Activated CD4-positive, alpha-beta memory T cell treated with anti-CD3 and anti-CD28 coated beads, Interleukin-2, amount 10 ng/mL, durations not matched to agents 7 days and 5 days (primary cell): Measurements from ENCODE around the gene JMJD8. TPM values are rescaled to one million over a fixed set of nuclear protein-coding genes. Genes with fewer than 3 reads are reported as not detected.

Experiments used
- CTCF ChIA-PET: fragments of 350-600 bp; sonication (Branson Sonifier 250); formaldehyde crosslinking; loops from one replicate; lab custom pipeline; 2021; ENCODE audit warnings: antibody characterized with exemption, inconsistent platforms; lab: Charles Lee
- POLR2A ChIA-PET: fragments of 350-600 bp; sonication (Branson Sonifier 250); formaldehyde crosslinking; loops from one replicate; lab custom pipeline; 2021; ENCODE audit warnings: antibody characterized with exemption; lab: Charles Lee
- DNase-seq: peaks from one replicate; pipeline ENCODE4 v3.0.0-alpha.2; 2020
- H3K27ac Mint-ChIP-seq: one replicate; pipeline ENCODE4 v1.8.0; 2021; ENCODE audit warnings: mild to moderate bottlenecking, mixed read lengths
- H3K27me3 Mint-ChIP-seq: one replicate; pipeline ENCODE4 v1.8.0; 2021; ENCODE audit warnings: mixed read lengths
- H3K36me3 Mint-ChIP-seq: one replicate; pipeline ENCODE4 v1.8.0; 2021; ENCODE audit warnings: low read depth, mixed read lengths
- H3K4me1 Mint-ChIP-seq: one replicate; pipeline ENCODE4 v1.8.0; 2021; ENCODE audit warnings: mixed read lengths
- H3K4me3 Mint-ChIP-seq: one replicate; pipeline ENCODE4 v1.8.0; 2021; ENCODE audit warnings: mild to moderate bottlenecking, mixed read lengths
- H3K9me3 Mint-ChIP-seq: one replicate; pipeline ENCODE4 v1.8.0; 2021; ENCODE audit warnings: mixed read lengths
- total RNA-seq, 2 experiments: library from RNA; stranded (reverse); gene quantifications; one replicate each; pipeline ENCODE4 v1.2.3, GENCODE V29; 2021

Gene JMJD8
- total RNA-seq, 2 experiments from 2014 or later = 27.1 to 27.2 TPM

DNA sequence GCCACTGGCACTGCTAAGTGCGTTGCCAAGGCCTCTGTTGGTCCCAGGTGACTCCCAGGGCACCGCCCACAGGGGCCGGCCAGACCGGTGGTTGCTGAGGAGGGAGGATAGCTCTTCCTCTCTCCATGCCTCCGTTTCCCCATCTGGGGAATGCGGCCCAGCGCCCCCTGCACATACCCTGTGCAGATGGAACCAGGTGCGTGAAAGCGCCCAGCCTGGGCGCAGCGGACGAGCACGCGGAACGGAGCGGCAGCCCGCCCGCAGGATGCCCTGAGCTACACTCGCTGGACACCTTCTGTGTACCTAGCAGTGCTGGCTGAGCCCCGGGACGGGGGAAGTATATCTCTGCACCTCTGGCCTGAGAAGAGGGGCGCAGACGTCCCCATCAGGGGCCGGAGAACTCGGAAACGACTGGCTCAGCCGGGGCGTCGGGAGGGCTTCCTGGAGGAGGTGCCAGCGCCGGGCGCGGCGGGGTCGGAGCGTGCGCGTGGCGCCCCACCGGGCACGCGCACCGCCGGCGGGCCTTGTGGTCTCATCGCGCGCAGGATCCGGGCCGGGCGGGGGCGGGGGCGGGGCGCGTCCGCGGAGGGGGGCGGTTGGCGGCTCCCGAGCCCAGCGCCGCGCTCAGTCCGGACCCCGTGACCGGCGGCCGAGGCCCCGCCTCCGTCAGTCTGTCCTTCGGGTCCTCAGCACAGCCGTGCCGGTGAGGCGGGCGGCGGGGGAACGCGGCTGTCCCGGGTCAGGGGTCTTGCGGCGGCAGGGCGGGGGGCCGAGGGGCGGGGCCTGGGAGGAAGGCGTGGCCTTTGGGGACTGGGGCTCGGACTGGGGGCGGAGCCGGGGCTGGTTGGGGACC, 42.5 kb upstream of the JMJD8 start, which contains the start of the genes CCDC78 and HAGHL:
TSS of gene CCDC78 (minus strand) at position 6 of the 853 bp plus-strand sequence. CDS start 76 bp downstream, outside the sequence.
TSS of gene HAGHL (plus strand) at position 669 of the 853 bp plus-strand sequence. CDS start 404 bp downstream, outside the sequence.
- peak; percentile 65 for DNase-seq
- H3K27me3 Mint-ChIP-seq = no peaks in the 10 kb centered on the region
- no peak within 1 kb of the TSS for H3K27ac Mint-ChIP-seq
- ChIA-PET POLR2A (interaction anchor here (0.7 to 2.5 kb wide), 5 partner anchors 10 to 36 kb away, joined by 3 to 15 read pairs (median 7); partner anchors contain the start of genes CIAO3 and METRN), CTCF (interaction anchor here (1.5 to 1.8 kb wide), 3 partner anchors 14 to 24 kb away, joined by 3 to 12 read pairs (median 4); no protein-coding TSS in a partner anchor)
- H3K9me3 Mint-ChIP-seq = no peaks in the 10 kb centered on the region
- peak within 1 kb of the TSS; percentile 56 for H3K4me3 Mint-ChIP-seq
- no peaks in the 10 kb centered on the region for H3K36me3 Mint-ChIP-seq
- H3K4me1 Mint-ChIP-seq = peaks cover 3% of the 10 kb centered on the region

DNA sequence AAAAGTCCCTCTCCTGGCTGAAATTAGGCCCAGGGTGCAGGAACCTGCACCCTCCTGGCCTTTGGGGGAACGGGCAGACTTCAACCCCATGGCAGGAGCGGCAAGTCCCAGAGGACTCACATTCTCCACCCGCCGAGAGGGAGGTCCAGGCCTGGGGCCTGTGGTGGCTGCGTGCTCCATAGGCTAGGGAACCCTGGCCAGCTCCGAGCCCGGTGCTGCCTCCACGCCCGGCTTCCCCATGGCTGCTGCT, 42.0 kb upstream of the JMJD8 start:
- H3K4me3 Mint-ChIP-seq = no peak overlapping the region
- ChIA-PET POLR2A (interaction anchor here (0.7 to 2.3 kb wide), 3 partner anchors 10 to 37 kb away, joined by 3 to 15 read pairs (median 3); partner anchors contain the start of gene METRN), CTCF (interaction anchor here (1.8 to 2.2 kb wide), 2 partner anchors 10 to 13 kb away, joined by 8 to 12 read pairs; no protein-coding TSS in a partner anchor)
- H3K4me1 Mint-ChIP-seq = peaks cover 3% of the 10 kb centered on the region
- no peak overlapping the region for H3K27ac Mint-ChIP-seq
- no peaks in the 10 kb centered on the region for H3K27me3 Mint-ChIP-seq
- no peak for DNase-seq
- no peaks in the 10 kb centered on the region for H3K36me3 Mint-ChIP-seq
- no peaks in the 10 kb centered on the region for H3K9me3 Mint-ChIP-seq

DNA sequence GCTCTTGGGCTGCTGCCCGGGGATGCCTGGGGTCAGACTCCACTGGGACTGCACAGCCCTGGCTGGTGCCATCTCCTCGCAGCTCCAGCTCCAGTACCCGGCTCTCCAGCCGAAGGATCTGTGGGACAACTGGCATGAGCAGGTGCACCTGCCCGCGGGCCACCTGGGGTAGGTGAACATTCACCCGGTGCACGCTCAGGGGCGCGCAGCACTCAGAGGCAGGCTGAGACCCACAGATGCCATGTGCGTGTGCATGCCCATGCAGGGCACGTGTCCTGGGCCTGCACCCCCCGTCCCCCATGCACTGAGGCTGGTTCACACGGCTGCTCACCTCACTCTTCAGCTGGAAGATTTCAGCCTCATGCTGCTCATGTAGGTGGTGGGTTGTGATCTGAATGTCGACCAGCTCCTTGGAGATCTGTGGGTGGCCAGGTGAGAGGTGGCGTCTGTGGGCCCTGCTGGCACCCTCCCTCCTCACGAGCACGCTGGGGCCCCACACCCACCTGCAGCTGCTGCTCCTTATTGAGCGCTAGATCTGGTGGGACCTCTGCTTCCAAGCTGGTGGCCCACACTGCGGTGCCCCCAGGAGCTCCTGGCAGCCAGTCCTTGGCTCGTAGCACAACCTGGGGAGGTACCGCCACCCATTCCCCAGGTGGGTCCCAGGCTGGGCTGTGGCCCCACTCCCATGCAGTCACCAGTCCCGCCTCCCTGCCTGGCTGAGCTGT, 41.5 kb upstream of the JMJD8 start:
- Mint-ChIP-seq H3K36me3 (no peaks in the 10 kb centered on the region), H3K4me1 (peaks cover 4% of the 10 kb centered on the region), H3K9me3 (no peaks in the 10 kb centered on the region), H3K27me3 (no peaks in the 10 kb centered on the region), H3K4me3 (no peak overlapping the region), H3K27ac (no peak overlapping the region)
- CTCF ChIA-PET = interaction anchor here (1.8 to 2.2 kb wide), 2 partner anchors 10 to 13 kb away, joined by 8 to 12 read pairs; no protein-coding TSS in a partner anchor
- POLR2A ChIA-PET = interaction anchor here (0.7 to 2.3 kb wide), 4 partner anchors 10 to 36 kb away, joined by 3 to 15 read pairs (median 4); partner anchors contain the start of genes CIAO3 and METRN
- no peak for DNase-seq

DNA sequence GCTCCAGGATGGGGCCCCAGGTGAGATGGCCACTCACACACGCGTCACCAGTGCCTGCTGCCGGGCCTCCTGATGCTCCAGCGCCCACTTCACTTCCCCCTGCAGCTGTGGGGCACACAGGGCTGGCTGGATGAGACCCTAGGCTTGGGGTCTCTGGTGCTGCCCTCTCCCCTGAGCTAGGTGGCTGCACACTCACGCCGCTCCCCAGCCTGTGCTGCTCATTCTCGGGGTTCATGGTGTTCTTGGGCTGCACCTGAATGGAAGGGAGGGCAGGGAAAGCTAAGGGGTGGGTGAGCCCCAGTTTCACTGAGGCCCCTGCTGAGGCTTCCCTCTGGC, 40.9 kb upstream of the JMJD8 start:
- Mint-ChIP-seq H3K27ac (no peak overlapping the region), H3K36me3 (no peaks in the 10 kb centered on the region), H3K27me3 (no peaks in the 10 kb centered on the region), H3K9me3 (no peaks in the 10 kb centered on the region), H3K4me3 (no peak overlapping the region), H3K4me1 (peaks cover 10% of the 10 kb centered on the region)
- CTCF ChIA-PET = interaction anchor here (1.8 to 2.2 kb wide), 2 partner anchors 11 to 12 kb away, joined by 8 to 12 read pairs; no protein-coding TSS in a partner anchor
- DNase-seq = no peak
- POLR2A ChIA-PET = interaction anchor here (1.3 to 2.3 kb wide), 4 partner anchors 9 to 35 kb away, joined by 3 to 15 read pairs (median 5); partner anchors contain the start of genes CIAO3 and METRN

DNA sequence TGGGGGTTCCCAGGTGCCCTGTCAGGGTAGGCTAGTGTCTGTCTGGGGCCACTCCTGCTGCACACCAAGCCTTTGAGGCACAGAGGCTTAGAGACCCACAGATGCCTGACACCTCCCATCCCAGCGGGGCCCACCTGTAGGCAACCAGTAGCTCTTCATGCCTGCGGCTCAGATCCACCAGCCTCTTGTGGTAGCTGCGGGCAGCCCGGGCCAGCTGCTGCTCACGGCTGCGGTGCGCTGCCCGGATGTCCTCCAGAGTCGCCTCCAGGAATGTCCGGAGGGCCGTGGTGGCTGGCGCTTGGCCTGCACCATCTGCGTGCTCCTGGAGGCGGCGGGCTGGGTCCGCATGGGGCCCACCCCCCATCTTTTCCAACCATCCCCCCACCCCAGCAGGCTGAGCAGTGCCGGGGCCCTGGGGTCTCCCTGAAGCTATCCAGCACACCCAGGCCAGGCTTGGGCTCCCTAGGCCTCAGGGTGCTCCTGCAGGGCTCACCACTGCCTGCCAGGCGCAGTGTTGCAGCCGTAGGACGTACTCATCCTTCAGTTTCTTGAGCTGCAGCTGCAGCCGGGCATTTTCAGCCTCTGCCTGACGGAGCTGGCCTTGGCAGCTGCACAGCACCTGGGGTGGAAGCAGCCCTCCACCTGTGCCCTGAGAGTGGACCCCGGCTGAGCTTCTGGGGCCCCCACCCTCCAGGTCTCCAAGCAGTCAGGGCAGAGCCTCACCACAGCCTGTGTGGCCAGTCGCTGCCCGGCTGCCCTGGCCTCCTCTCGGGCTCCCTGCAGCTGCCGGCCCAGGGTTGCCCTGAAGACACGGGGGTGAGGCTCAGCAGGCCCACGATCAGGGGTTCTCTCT, 40.3 kb upstream of the JMJD8 start:
- no peaks in the 10 kb centered on the region for H3K9me3 Mint-ChIP-seq
- no peaks in the 10 kb centered on the region for H3K36me3 Mint-ChIP-seq
- no peak for DNase-seq
- no peak overlapping the region for H3K27ac Mint-ChIP-seq
- ChIA-PET CTCF (interaction anchor here (2.2 kb wide), 1 partner anchor 12 kb away, joined by 8 read pairs; no protein-coding TSS in a partner anchor), POLR2A (interaction anchor here (1.5 to 3.4 kb wide), 4 partner anchors 9 to 16 kb away, joined by 5 to 15 read pairs (median 8); partner anchors contain the start of genes CIAO3 and METRN)
- H3K4me3 Mint-ChIP-seq = no peak overlapping the region
- no peaks in the 10 kb centered on the region for H3K27me3 Mint-ChIP-seq
- H3K4me1 Mint-ChIP-seq = peaks cover 14% of the 10 kb centered on the region

DNA sequence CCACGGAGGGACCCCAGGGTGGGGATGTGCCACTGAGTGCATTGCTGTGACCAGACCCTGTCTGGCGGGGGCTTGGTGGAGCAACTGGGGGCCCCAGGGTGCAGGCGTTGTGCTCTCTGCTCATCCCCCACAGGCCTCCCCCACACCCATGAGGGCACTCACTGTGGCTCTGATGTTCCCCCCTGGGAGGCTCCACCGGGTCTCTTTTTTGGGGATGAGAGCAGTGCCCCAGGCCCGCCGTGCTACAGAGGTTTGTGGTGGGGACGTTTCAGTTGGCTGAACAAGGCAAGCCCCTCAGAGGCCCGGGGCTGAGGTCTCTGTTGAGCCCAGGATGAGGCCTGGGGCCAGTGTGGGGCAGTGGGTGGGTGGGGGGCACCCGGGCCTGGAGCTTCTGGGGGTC, 39.6 kb upstream of the JMJD8 start:
- Mint-ChIP-seq H3K9me3 (no peaks in the 10 kb centered on the region), H3K27ac (no peak overlapping the region), H3K4me3 (no peak overlapping the region), H3K27me3 (peaks cover 2% of the 10 kb centered on the region), H3K4me1 (peaks cover 19% of the 10 kb centered on the region), H3K36me3 (no peaks in the 10 kb centered on the region)
- ChIA-PET CTCF (no interaction called here), POLR2A (interaction anchor here (0.9 to 3.4 kb wide), 3 partner anchors 12 to 65 kb away, joined by 4 to 10 read pairs (median 5); partner anchors contain the start of genes CHTF18, CIAO3 and RPUSD1)
- no peak for DNase-seq

DNA sequence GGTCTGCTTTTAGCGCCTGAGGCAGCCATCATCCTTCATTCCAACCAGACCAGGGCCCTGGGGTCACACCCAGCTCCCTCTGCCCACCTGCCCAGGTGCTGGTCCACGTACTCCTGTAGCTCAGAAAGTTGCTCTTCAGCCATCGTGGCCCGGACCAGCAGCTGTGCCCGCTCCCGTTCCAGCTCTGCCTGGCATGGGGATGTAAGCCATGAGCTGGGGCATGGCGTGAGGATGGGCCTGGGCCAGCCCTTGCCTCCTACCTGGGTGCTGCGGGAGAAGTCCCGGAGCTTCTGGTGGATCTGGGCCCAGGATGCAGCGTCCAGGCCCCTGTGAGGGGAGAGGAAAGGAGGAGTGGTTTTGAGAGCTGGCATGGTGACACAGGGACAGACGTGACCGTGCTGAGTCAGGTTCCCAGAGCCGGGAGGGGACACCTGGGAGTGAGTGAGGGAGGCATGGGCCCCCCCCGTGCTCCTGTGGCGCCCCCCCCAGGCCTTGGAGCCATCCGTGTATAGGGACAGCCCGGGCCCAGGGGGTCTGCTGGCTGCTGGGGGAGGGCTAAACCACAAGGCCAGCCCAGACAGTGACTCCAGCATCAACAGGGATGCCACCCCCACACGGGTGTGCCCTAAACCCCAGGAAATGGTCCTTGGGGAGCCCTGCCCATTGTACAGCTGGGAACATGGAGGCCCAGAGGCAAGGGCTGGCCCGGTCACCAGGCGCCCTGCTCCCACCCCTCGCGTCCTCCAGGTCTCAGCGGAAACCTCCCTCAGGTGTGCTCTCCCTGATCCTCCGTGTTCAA, 38.9 kb upstream of the JMJD8 start:
- no peak for DNase-seq
- CTCF ChIA-PET = no interaction called here
- Mint-ChIP-seq H3K36me3 (no peaks in the 10 kb centered on the region), H3K4me3 (no peak overlapping the region), H3K27ac (no peak overlapping the region), H3K4me1 (peaks cover 19% of the 10 kb centered on the region), H3K27me3 (peaks cover 2% of the 10 kb centered on the region), H3K9me3 (no peaks in the 10 kb centered on the region)
- POLR2A ChIA-PET = interaction anchor here (0.9 to 3.4 kb wide), 2 partner anchors 18 to 65 kb away, joined by 4 to 10 read pairs; partner anchors contain the start of genes CHTF18, CIAO3 and RPUSD1

DNA sequence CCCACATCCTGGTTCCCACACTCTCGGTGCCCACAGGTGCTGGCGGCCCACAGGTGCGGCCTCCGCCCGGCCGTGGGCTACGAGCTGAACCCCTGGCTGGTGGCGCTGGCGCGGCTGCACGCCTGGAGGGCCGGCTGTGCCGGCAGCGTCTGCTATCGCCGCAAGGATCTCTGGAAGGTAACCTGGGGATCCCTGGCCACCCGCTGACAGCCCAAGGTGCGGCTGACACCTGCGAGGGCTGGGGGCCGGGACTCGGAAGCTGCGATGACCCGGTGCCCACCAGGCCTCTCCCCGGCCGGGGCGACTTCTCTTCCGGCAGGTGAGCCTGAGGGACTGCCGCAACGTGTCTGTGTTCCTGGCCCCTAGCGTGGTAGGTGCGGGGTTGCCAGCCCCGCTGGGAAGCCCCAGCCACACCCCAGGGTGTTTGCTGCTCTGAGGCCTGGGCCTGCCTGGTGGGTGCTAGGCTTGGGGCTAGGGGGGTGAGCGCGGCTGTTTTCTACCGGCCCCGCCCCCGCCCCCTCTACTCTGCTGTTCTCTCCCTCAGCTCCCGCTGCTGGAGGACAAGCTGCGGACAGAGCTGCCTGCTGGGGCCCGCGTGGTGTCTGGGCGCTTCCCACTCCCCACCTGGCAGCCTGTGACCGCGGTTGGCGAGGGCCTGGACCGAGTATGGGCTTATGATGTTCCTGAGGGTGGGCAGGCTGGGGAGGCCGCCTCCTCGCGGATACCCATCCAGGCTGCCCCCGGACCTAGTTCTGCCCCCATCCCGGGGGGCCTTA, 37.8 kb upstream of the JMJD8 start:
- no peaks in the 10 kb centered on the region for H3K36me3 Mint-ChIP-seq
- no peak for DNase-seq
- H3K9me3 Mint-ChIP-seq = no peaks in the 10 kb centered on the region
- ChIA-PET CTCF (interaction anchor here (1.0 to 2.5 kb wide), 3 partner anchors 12 to 18 kb away, joined by 3 to 8 read pairs (median 5); no protein-coding TSS in a partner anchor), POLR2A (interaction anchor here (0.8 to 3.5 kb wide), 9 partner anchors 10 to 66 kb away, joined by 3 to 19 read pairs (median 6); partner anchors contain the start of genes CHTF18, CIAO3, JMJD8 and RPUSD1)
- peaks cover 2% of the 10 kb centered on the region for H3K27me3 Mint-ChIP-seq
- H3K4me1 Mint-ChIP-seq = peaks cover 19% of the 10 kb centered on the region
- H3K27ac Mint-ChIP-seq = no peak overlapping the region
- peak overlapping the region; percentile 30 for H3K4me3 Mint-ChIP-seq

DNA sequence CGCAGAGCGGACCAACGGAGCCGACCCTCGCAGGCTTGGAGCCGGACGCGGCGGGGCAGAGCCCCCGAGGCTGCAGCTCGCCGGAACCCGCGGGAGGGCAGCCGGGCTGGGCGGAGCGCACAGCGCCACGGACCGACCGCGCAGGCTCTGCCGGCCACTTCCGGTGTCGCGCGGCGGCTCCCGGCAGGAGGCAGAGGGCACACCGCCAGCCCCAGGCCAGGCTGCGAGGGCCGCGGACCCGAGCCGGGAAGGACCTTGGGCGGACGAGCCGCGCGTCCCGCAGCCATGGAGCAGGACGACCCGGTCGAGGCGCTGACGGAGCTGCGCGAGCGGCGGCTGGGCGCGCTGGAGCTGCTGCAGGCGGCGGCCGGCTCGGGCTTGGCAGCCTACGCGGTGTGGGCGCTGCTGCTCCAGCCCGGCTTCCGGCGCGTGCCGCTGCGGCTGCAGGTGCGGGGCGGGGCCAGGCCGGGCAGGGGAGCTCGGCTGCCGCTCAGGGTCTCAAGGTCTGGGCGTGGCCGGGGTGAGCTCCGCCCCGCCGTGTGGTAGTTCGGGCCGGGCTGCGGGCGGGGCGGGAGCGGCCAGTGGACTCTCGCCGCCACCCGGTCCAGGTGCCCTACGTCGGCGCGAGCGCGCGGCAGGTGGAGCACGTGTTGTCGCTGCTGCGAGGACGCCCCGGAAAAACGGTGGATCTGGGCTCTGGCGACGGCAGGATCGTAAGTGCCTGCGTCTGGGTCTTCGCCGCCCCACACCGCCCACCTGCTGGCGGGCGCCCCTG, 37.0 kb upstream of the JMJD8 start, which contains the start of gene ANTKMT:
TSS of gene ANTKMT (plus strand) at position 157 of the 775 bp plus-strand sequence. CDS start at position 286, 129 bp downstream.
- Mint-ChIP-seq H3K27me3 (peaks cover 6% of the 10 kb centered on the region), H3K9me3 (no peaks in the 10 kb centered on the region), H3K4me1 (peaks cover 16% of the 10 kb centered on the region), H3K36me3 (no peaks in the 10 kb centered on the region), H3K4me3 (peak within 1 kb of the TSS; percentile 62), H3K27ac (no peak within 1 kb of the TSS)
- CTCF ChIA-PET = interaction anchor here (1.0 to 2.5 kb wide), 4 partner anchors 9 to 19 kb away, joined by 3 to 8 read pairs (median 4); no protein-coding TSS in a partner anchor
- POLR2A ChIA-PET = interaction anchor here (0.8 to 3.5 kb wide), 9 partner anchors 11 to 67 kb away, joined by 3 to 19 read pairs (median 6); partner anchors contain the start of genes CHTF18, CIAO3, JMJD8 and RPUSD1
- peak; percentile 77 for DNase-seq
